GM12878 (cell line): Measurements from ENCODE around the gene HMCN1.

Experiments used
- CTCF ChIP-seq, 3 experiments: IDR thresholded peaks in 2 of 3; conservative IDR thresholded peaks in 1 of 3; 2 replicates each; pipeline ENCODE4 v1.5.1; 2011; ENCODE audit warnings: low read depth in 3 of 3, low read length in 3 of 3, mild to moderate bottlenecking in 3 of 3, control low read depth in 2 of 3, moderate library complexity in 2 of 3, inconsistent platforms in 1 of 3, mixed read lengths in 1 of 3; ENCODE audit not compliant: control insufficient read depth in 2 of 3, insufficient read depth in 1 of 3; ENCODE audit errors: extremely low read depth in 1 of 3
- FOS ChIP-seq: IDR thresholded peaks from 3 replicates; pipeline ENCODE4 v1.6.1; 2011; ENCODE audit warnings: borderline replicate concordance; ENCODE audit not compliant: insufficient read length; ENCODE audit errors: extremely low read depth
- KDM1A ChIP-seq: fragments of 200-600 bp; sonication (generic); IDR thresholded peaks from 2 replicates; pipeline ENCODE4 v1.6.1; 2016; ENCODE audit warnings: borderline replicate concordance
- SREBF1 ChIP-seq: IDR thresholded peaks from 2 replicates; pipeline ENCODE4 v1.6.1; 2012; ENCODE audit warnings: mild to moderate bottlenecking, low read length

GRCh38 chr1:185787238-185787637, 53.0 kb downstream of the HMCN1 start:
- no peak for TF ChIP-seq FOS
- TF ChIP-seq CTCF (IDR thresholded peaks at IDR 0.05 in 2 of 3, conservative IDR thresholded peaks at IDR 0.05 in 1 of 3; ENCODE audit: control insufficient read depth in 2 of 3, extremely low read depth in 1 of 3, insufficient read depth in 1 of 3, low read depth in 3 of 3, low read length in 3 of 3): no peak
- TF ChIP-seq KDM1A: no peak
- no peak for TF ChIP-seq SREBF1
